ENCODE measurements around the gene HYAL3.
A peak's percentile ranks its signal among the peaks of the same experiment; 100 is the strongest.

HYAL3 gene

GRCh38 chr3:50258029-50258680, 41.0 kb downstream of the HYAL3 start:
- Histone ChIP-seq H3K27me3 (ENCODE audit: control insufficient read depth, low read length) (no peaks in the 10 kb centered on the region), H3K4me3 (ENCODE audit: low read length) (no peak overlapping the region), H3F3A (ENCODE audit: control insufficient read depth, insufficient read depth) (no peaks in the 10 kb centered on the region; the same call in 1 of the 2 replicates), H4K20me1 (ENCODE audit: control insufficient read depth, insufficient read depth, low read depth, low read length) (no peaks in the 10 kb centered on the region), H3K9me2 (replicated peaks; ENCODE audit: control insufficient read depth, low read length) (no peaks in the 10 kb centered on the region), H3K79me2 (ENCODE audit: control insufficient read depth, low read length) (no peaks in the 10 kb centered on the region), H3K9me3 (ENCODE audit: control insufficient read depth, insufficient read depth, low read length) (no peaks in the 10 kb centered on the region), H3K4me2 (ENCODE audit: low read length) (no peak overlapping the region), H3K27ac (ENCODE audit: low read depth, low read length) (no peak overlapping the region), H3K4me1 (ENCODE audit: control insufficient read depth, low read length) (peaks cover 10% of the 10 kb centered on the region), H3K36me3 (ENCODE audit: control insufficient read depth, low read length) (peaks cover 40% of the 10 kb centered on the region)
- TF ChIP-seq CTCF (IDR thresholded peaks at IDR 0.05; ENCODE audit: low read depth, low read length, poor library complexity, severe bottlenecking), result no peak
- TF ChIP-seq EZH2phosphoT487 (IDR thresholded peaks at IDR 0.05; ENCODE audit: borderline replicate concordance, low read length), result no peak

- no peak overlapping the region for H3K4me3 ChIP-seq (ENCODE audit: low read length)
- peaks cover 10% of the 10 kb centered on the region for H3K4me1 ChIP-seq (ENCODE audit: control insufficient read depth, low read length)
- H3K9me2 ChIP-seq (replicated peaks; ENCODE audit: control insufficient read depth, low read length), result no peaks in the 10 kb centered on the region
- no peaks in the 10 kb centered on the region for H3K9me3 ChIP-seq (ENCODE audit: control insufficient read depth, insufficient read depth, low read length)
- H3K79me2 ChIP-seq (ENCODE audit: control insufficient read depth, low read length), result no peaks in the 10 kb centered on the region
- TF ChIP-seq CTCF (IDR thresholded peaks at IDR 0.05; ENCODE audit: low read depth, low read length, poor library complexity, severe bottlenecking) (peak; percentile 89), EZH2phosphoT487 (IDR thresholded peaks at IDR 0.05; ENCODE audit: borderline replicate concordance, low read length) (no peak)
- no peak overlapping the region for H3K4me2 ChIP-seq (ENCODE audit: low read length)
- no peaks in the 10 kb centered on the region for H3K27me3 ChIP-seq (ENCODE audit: control insufficient read depth, low read length)
- H3F3A ChIP-seq (ENCODE audit: control insufficient read depth, insufficient read depth), result no peaks in the 10 kb centered on the region; the same call in 1 of the 2 replicates
- H3K36me3 ChIP-seq (ENCODE audit: control insufficient read depth, low read length), result peaks cover 43% of the 10 kb centered on the region
- no peak overlapping the region for H3K27ac ChIP-seq (ENCODE audit: low read depth, low read length)
- H4K20me1 ChIP-seq (ENCODE audit: control insufficient read depth, insufficient read depth, low read depth, low read length), result no peaks in the 10 kb centered on the region
Measured at GRCh38 chr3:50256978-50257890, 42.0 kb downstream of the HYAL3 start.

- Histone ChIP-seq H3F3A (ENCODE audit: control insufficient read depth, insufficient read depth) (no peaks in the 10 kb centered on the region; the same call in 1 of the 2 replicates), H4K20me1 (ENCODE audit: control insufficient read depth, insufficient read depth, low read depth, low read length) (peaks cover under 1% of the 10 kb centered on the region; the same call in 1 of the 2 replicates), H3K4me3 (ENCODE audit: low read length) (no peak overlapping the region), H3K4me1 (ENCODE audit: control insufficient read depth, low read length) (peaks cover 7% of the 10 kb centered on the region), H3K79me2 (ENCODE audit: control insufficient read depth, low read length) (peaks cover 17% of the 10 kb centered on the region), H3K27me3 (ENCODE audit: control insufficient read depth, low read length) (no peaks in the 10 kb centered on the region), H3K4me2 (ENCODE audit: low read length) (no peak overlapping the region), H3K27ac (ENCODE audit: low read depth, low read length) (no peak overlapping the region), H3K36me3 (ENCODE audit: control insufficient read depth, low read length) (peaks cover 58% of the 10 kb centered on the region), H3K9me2 (replicated peaks; ENCODE audit: control insufficient read depth, low read length) (no peaks in the 10 kb centered on the region), H3K9me3 (ENCODE audit: control insufficient read depth, insufficient read depth, low read length) (no peaks in the 10 kb centered on the region)
- no peak for TF ChIP-seq CTCF (IDR thresholded peaks at IDR 0.05; ENCODE audit: low read depth, low read length, poor library complexity, severe bottlenecking)
- TF ChIP-seq EZH2phosphoT487 (IDR thresholded peaks at IDR 0.05; ENCODE audit: borderline replicate concordance, low read length), result no peak
Measured at GRCh38 chr3:50255251-50255615, 44.0 kb downstream of the HYAL3 start.
